A549 (cell line): Measurements from ENCODE around the gene TJP2.

Experiments
- EHMT2 ChIP-seq: fragments of 200-600 bp; sonication (generic); IDR thresholded peaks from 2 replicates; pipeline ENCODE4 v1.6.1; 2016; ENCODE audit warnings: antibody characterized with exemption, low read depth, mild to moderate bottlenecking, moderate library complexity
- ESRRA ChIP-seq: fragments of 150-350 bp; IDR thresholded peaks from 2 replicates; pipeline ENCODE4 v1.6.1; 2014; ENCODE audit warnings: mild to moderate bottlenecking, low read length, borderline replicate concordance
- JUNB ChIP-seq: fragments of >200 bp; sonication (Bioruptor Twin); formaldehyde crosslinking; IDR thresholded peaks from 2 replicates; pipeline ENCODE4 v1.6.1; 2016
- MAZ ChIP-seq: fragments of 150-350 bp; IDR thresholded peaks from 2 replicates; pipeline ENCODE4 v1.6.1; 2014; ENCODE audit warnings: antibody characterized with exemption, low read depth, low read length, borderline replicate concordance
- RAD21 ChIP-seq, 2 experiments: fragments of >200 bp in 1 of 2; sonication (Bioruptor Twin) in 1 of 2; formaldehyde crosslinking in 1 of 2; IDR thresholded peaks in 1 of 2; conservative IDR thresholded peaks in 1 of 2; 2 replicates in 1 of 2; 3 replicates in 1 of 2; pipeline ENCODE4 v1.6.1; 2012 to 2018; ENCODE audit warnings: inconsistent platforms in 1 of 2
- ZFP36 ChIP-seq: fragments of 450-650 bp; IDR thresholded peaks from 2 replicates; pipeline ENCODE4 v1.6.1; 2014; ENCODE audit warnings: borderline replicate concordance; ENCODE audit not compliant: partially characterized antibody
- TF ChIP-seq, protein P1 (sequence below): fragments of >200 bp; sonication (Bioruptor Twin); formaldehyde crosslinking; IDR thresholded peaks from 3 replicates; pipeline ENCODE4 v1.5.1; 2016

DNA sequence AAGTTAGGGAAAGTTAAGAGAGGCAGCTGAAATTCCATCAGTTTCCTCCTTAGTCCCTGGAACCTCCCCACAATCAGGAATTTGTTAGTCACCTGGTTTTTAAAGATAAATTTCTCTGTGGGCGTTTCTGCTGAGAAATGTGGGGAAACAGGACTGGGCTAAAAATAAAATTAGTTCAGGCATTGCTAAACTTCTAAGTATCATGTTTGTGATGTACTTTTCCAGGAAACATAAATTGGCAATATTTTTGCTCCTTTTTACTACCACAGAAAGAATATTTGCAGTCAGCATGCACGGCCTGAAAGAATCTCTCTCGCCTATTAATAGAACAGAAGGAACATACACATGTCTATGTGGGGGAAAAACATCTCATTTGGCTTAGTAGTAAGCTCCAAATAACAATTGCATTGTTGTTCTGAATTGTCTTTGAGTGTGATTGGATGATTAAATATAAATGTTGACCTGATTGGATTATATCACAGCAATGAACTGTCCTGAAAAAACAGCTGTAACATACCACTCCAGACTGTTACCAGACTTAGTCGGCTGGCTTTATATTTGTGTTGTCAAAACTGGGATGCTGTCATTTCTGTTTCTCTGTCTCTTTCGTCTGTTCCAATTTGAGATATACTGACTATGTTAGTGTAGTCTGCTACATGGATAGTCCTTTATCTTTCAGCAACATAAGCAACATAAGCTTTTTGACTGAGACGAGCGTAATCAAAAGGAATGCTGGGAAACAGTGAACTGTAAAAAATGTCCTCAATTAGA, 12.9 kb downstream of the TJP2 start:
- TF ChIP-seq, protein P1, sequence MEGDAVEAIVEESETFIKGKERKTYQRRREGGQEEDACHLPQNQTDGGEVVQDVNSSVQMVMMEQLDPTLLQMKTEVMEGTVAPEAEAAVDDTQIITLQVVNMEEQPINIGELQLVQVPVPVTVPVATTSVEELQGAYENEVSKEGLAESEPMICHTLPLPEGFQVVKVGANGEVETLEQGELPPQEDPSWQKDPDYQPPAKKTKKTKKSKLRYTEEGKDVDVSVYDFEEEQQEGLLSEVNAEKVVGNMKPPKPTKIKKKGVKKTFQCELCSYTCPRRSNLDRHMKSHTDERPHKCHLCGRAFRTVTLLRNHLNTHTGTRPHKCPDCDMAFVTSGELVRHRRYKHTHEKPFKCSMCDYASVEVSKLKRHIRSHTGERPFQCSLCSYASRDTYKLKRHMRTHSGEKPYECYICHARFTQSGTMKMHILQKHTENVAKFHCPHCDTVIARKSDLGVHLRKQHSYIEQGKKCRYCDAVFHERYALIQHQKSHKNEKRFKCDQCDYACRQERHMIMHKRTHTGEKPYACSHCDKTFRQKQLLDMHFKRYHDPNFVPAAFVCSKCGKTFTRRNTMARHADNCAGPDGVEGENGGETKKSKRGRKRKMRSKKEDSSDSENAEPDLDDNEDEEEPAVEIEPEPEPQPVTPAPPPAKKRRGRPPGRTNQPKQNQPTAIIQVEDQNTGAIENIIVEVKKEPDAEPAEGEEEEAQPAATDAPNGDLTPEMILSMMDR: no peak
- no peak for TF ChIP-seq JUNB
- TF ChIP-seq ESRRA: no peak
- no peak for TF ChIP-seq ZFP36
- no peak for TF ChIP-seq EHMT2
- no peak for TF ChIP-seq MAZ
- no peak for TF ChIP-seq RAD21 (conservative IDR thresholded peaks at IDR 0.05 in 1 of 2, IDR thresholded peaks at IDR 0.05 in 1 of 2)
